HL-60 (cell line): ENCODE data around the gene GEN1.

Experiments used
- DNase-seq, 2 experiments: peaks; one replicate each; pipeline ENCODE4 v3.0.0-alpha.2; 2010 to 2020; ENCODE audit warnings: low read depth in 1 of 2, low spot score in 1 of 2
- H3K27ac ChIP-seq: fragments of 250-450 bp; sonication (Bioruptor Pico); replicated peaks from 2 replicates; pipeline ENCODE4 v1.5.1; 2020; ENCODE audit warnings: mild to moderate bottlenecking, moderate library complexity
- H3K27me3 ChIP-seq: fragments of 250-450 bp; sonication (Bioruptor Pico); 2 replicates; pipeline ENCODE4 v1.5.1; 2021; ENCODE audit warnings: mild to moderate bottlenecking, moderate library complexity; ENCODE audit not compliant: insufficient read depth, poor library complexity, severe bottlenecking
- H3K4me3 ChIP-seq: replicated peaks from 2 replicates; pipeline ENCODE4 v1.5.1; 2011; ENCODE audit warnings: mild to moderate bottlenecking, control low read depth, low read length; ENCODE audit not compliant: insufficient read depth
- GABPA ChIP-seq: IDR thresholded peaks from 2 replicates; pipeline ENCODE4 v1.6.1; 2012; ENCODE audit warnings: low read depth
- POLR2AphosphoS5 ChIP-seq: IDR thresholded peaks from 2 replicates; pipeline ENCODE4 v1.6.1; 2012; ENCODE audit warnings: low read depth
- SPI1 ChIP-seq: IDR thresholded peaks from 2 replicates; pipeline ENCODE4 v1.6.1; 2012; ENCODE audit warnings: low read depth, mild to moderate bottlenecking, borderline replicate concordance
- TF ChIP-seq, protein P1 (sequence below): IDR thresholded peaks from one replicate; pipeline ENCODE4 v1.5.1; 2011; ENCODE audit warnings: low read length, control low read depth, inconsistent platforms; ENCODE audit not compliant: insufficient read depth
- TF ChIP-seq, protein P2 (sequence below): IDR thresholded peaks from 2 replicates; pipeline ENCODE4 v1.6.1; 2012; ENCODE audit warnings: low read depth; ENCODE audit not compliant: insufficient replicate concordance

Gene GEN1

DNA sequence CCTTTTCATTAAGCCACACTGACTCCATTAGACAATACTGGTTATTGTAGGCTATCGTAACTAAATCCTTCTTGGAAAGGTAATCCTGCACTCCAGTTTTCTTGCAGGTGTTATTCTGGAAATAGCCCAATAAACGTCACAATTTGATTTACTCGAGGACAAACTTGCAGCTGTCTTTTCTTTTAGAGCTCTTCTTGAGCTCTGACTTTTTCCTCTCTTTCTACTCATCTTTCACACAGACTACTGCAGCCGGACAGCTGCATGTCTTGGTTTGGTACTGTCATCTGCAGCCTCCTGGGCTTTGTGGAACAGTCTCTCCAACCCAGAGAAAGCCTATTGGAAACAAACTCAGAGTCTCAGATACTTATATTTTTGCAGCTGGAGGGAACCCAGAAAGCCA lies 39.4 kb downstream of the GEN1 start:
- H3K4me3 ChIP-seq, result no peak overlapping the region
- no peak for DNase-seq
- H3K27me3 ChIP-seq, result peaks cover 12% of the 10 kb centered on the region
- H3K27ac ChIP-seq, result no peak overlapping the region
- no peak for TF ChIP-seq POLR2AphosphoS5
- TF ChIP-seq, protein P1, sequence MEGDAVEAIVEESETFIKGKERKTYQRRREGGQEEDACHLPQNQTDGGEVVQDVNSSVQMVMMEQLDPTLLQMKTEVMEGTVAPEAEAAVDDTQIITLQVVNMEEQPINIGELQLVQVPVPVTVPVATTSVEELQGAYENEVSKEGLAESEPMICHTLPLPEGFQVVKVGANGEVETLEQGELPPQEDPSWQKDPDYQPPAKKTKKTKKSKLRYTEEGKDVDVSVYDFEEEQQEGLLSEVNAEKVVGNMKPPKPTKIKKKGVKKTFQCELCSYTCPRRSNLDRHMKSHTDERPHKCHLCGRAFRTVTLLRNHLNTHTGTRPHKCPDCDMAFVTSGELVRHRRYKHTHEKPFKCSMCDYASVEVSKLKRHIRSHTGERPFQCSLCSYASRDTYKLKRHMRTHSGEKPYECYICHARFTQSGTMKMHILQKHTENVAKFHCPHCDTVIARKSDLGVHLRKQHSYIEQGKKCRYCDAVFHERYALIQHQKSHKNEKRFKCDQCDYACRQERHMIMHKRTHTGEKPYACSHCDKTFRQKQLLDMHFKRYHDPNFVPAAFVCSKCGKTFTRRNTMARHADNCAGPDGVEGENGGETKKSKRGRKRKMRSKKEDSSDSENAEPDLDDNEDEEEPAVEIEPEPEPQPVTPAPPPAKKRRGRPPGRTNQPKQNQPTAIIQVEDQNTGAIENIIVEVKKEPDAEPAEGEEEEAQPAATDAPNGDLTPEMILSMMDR, result no peak
- TF ChIP-seq SPI1, result no peak
- TF ChIP-seq, protein P2, sequence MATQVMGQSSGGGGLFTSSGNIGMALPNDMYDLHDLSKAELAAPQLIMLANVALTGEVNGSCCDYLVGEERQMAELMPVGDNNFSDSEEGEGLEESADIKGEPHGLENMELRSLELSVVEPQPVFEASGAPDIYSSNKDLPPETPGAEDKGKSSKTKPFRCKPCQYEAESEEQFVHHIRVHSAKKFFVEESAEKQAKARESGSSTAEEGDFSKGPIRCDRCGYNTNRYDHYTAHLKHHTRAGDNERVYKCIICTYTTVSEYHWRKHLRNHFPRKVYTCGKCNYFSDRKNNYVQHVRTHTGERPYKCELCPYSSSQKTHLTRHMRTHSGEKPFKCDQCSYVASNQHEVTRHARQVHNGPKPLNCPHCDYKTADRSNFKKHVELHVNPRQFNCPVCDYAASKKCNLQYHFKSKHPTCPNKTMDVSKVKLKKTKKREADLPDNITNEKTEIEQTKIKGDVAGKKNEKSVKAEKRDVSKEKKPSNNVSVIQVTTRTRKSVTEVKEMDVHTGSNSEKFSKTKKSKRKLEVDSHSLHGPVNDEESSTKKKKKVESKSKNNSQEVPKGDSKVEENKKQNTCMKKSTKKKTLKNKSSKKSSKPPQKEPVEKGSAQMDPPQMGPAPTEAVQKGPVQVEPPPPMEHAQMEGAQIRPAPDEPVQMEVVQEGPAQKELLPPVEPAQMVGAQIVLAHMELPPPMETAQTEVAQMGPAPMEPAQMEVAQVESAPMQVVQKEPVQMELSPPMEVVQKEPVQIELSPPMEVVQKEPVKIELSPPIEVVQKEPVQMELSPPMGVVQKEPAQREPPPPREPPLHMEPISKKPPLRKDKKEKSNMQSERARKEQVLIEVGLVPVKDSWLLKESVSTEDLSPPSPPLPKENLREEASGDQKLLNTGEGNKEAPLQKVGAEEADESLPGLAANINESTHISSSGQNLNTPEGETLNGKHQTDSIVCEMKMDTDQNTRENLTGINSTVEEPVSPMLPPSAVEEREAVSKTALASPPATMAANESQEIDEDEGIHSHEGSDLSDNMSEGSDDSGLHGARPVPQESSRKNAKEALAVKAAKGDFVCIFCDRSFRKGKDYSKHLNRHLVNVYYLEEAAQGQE, result no peak
- TF ChIP-seq GABPA, result no peak

DNA sequence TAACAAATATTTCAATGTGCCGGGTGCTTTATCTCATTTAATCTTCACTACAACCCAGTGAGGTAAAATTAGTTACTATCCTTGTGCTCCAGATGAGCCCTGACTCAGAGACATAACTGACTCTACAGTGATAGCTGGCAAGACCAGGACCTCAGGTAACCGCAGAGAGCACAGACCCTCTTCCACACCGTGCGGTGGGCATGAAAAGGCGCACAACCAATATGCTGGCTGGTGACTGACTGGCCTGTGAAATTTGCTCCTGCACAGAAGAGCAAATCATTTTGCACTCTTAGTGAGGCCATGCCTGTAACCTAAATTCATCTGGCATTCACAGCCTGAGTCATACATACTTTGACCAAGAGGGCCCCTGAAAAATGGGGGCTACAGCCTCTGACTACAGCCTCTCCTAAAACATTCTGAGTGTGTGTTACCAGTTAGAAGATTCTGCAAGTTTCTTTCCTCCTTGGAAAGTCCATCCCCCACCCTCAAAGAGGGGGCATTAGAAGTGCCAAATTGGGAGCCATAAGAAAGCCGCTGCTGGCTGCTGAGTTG lies 39.9 kb downstream of the GEN1 start:
- no peak for DNase-seq
- no peak for TF ChIP-seq POLR2AphosphoS5
- TF ChIP-seq GABPA, result no peak
- no peak for TF ChIP-seq SPI1
- TF ChIP-seq, protein P1, result no peak
- TF ChIP-seq, protein P2, result no peak
- no peak overlapping the region for H3K4me3 ChIP-seq
- H3K27me3 ChIP-seq, result peaks cover 12% of the 10 kb centered on the region
- H3K27ac ChIP-seq, result no peak overlapping the region

DNA sequence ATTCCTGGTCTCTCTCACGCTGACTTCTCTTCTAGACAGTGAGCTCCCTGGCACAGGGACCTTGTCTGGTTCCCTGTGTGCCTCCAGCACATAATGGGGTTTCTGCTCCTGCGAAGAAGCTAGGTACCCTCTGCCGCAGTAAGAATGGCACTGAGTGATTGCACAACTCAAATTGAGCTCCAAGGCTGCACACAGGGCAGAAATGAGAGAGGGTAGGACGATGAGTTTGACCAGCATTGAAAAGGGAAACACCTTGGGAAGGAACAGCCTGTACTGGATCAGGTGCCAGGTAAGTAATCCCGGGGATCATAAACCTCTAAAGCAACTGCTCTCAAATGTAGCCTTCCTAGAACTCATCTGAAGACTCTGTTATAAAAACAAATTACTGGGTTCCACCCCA lies 41.4 kb downstream of the GEN1 start:
- no peak for DNase-seq
- Histone ChIP-seq H3K27ac (no peak overlapping the region), H3K4me3 (no peak overlapping the region), H3K27me3 (peaks cover 12% of the 10 kb centered on the region)
- TF ChIP-seq, protein P2, result no peak
- TF ChIP-seq POLR2AphosphoS5 (no peak), SPI1 (no peak)
- TF ChIP-seq, protein P1, result no peak
